22Rv1 (cell line): ENCODE results near the gene OBP2A.

ENCODE experiments used
- CTCF ChIP-seq: fragments of 450-650 bp; IDR thresholded peaks from 2 replicates; pipeline ENCODE4 v1.5.1; 2017; ENCODE audit warnings: mild to moderate bottlenecking
- ZFX ChIP-seq: fragments of 450-650 bp; IDR thresholded peaks from 2 replicates; pipeline ENCODE4 v1.6.1; 2017; ENCODE audit warnings: antibody characterized with exemption, borderline replicate concordance

- TF ChIP-seq CTCF, result no peak
- no peak for TF ChIP-seq ZFX
These were observed 21.4 kb downstream of the OBP2A start for GRCh38 chr9:135567311-135567710.
